ENCODE measurements around the gene ECSCR. TPM values are rescaled to one million over a fixed set of nuclear protein-coding genes. Genes with fewer than 3 reads are reported as not detected.

ECSCR gene
- total and polyA plus RNA-seq, 9 donors: 4.4 to 43.5 (median 11.1) TPM

DNA sequence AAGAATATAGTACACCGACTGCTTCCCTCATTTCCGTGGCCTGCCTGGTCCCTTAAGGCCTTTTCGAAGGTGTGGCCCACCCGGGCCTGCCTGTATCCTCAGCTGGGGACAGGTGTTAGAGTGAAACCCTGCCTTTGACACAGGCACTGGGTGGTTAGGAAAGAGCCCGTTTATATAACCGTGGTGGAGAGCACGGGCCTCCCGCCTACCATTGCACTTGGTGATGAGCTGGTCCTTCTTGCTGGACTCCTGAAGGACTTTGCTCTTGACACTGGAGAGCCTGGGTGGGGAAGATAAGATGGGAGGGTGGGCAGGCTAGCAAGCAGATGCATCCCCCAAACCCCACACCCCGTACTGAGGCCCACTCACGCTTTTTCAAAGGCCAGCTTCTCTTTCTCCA is 61.0 kb downstream of the ECSCR start:
- Histone ChIP-seq H3K27me3 (no peaks in the 10 kb centered on the region), H3K27ac (no peak overlapping the region), H3K4me3 (no peak overlapping the region), H3K36me3 (no peaks in the 10 kb centered on the region), H3K9me3 (no peaks in the 10 kb centered on the region), H3K4me1 (ENCODE audit: insufficient read depth) (no peaks in the 10 kb centered on the region)
- DNase-seq: no peak
- 93 to 94% (median 94%) methylated on average over 10 of the region's 10 CpGs for WGBS, 3 donors
- intact Hi-C loops (cut with DNase I): no loop called here
- TF ChIP-seq EP300 (IDR thresholded peaks at IDR 0.05): no peak

- H3K4me3 ChIP-seq: no peak overlapping the region
- peaks cover 4% of the 10 kb centered on the region for H3K27me3 ChIP-seq
- no peak for DNase-seq
- 87 to 90% (median 88%) methylated on average over 6 of the region's 6 CpGs for WGBS, 3 donors
- intact Hi-C loops (cut with DNase I): no loop called here
- no peak for TF ChIP-seq CTCF (IDR thresholded peaks at IDR 0.05)
- TF ChIP-seq EP300 (IDR thresholded peaks at IDR 0.05): no peak
- TF ChIP-seq POLR2A (IDR thresholded peaks at IDR 0.05): no peak
- no peaks in the 10 kb centered on the region for H3K36me3 ChIP-seq
- H3K4me1 ChIP-seq (ENCODE audit: insufficient read depth): peaks cover 4% of the 10 kb centered on the region
- H3K27ac ChIP-seq: no peak overlapping the region
- no peaks in the 10 kb centered on the region for H3K9me3 ChIP-seq
Measured at GRCh38 chr5:139399501-139400121, 62.9 kb downstream of the ECSCR start.

Small RNA genes within 50 kb of the gene (small RNA-seq; reads per million reads assigned to genes)
- not detected for gene RNU5B-4P

Other genes with a start within 250 kb of the ECSCR start
- 100 to 1,000 TPM; 184 to 297 (median 227) TPM for gene MATR3, start 169.0 kb downstream of the ECSCR start, total RNA-seq
- gene MATR3, start 169.0 kb downstream of the ECSCR start, polyA plus RNA-seq: 100 to 1,000 TPM; 174 to 222 TPM
- gene PAIP2, start 120.9 kb downstream of the ECSCR start, total RNA-seq: 100 to 1,000 TPM in 4 of 7 donors, 10 to 100 TPM in 3; 68.4 to 113 (median 100) TPM
- gene PAIP2, start 120.9 kb downstream of the ECSCR start, polyA plus RNA-seq: 100 to 1,000 TPM; 111 to 142 TPM
- 10 to 100 TPM in 1 of 7 donors, 1 to 10 TPM in 3, under 1 TPM in 1, not detected in 2; 0.10 to 14.5 (median 1.2) TPM for gene SLC23A1, start 79.4 kb downstream of the ECSCR start, total RNA-seq
- under 1 TPM in 1 of 2 donors, not detected in 1; 0.05 TPM for gene SLC23A1, start 79.4 kb downstream of the ECSCR start, polyA plus RNA-seq
- 1 to 10 TPM in 3 of 7 donors, under 1 TPM in 3, not detected in 1; 0.50 to 1.8 (median 1.2) TPM for gene MZB1, start 72.8 kb downstream of the ECSCR start, total RNA-seq
- 1 to 10 TPM in 1 of 2 donors, under 1 TPM in 1; 0.91 to 1.7 TPM for gene MZB1, start 72.8 kb downstream of the ECSCR start, polyA plus RNA-seq
- gene PROB1, start 67.6 kb downstream of the ECSCR start, total RNA-seq: 1 to 10 TPM in 4 of 7 donors, under 1 TPM in 3; 0.60 to 2.0 (median 1.0) TPM
- gene PROB1, start 67.6 kb downstream of the ECSCR start, polyA plus RNA-seq: 1 to 10 TPM in 1 of 2 donors, under 1 TPM in 1; 0.65 to 1.0 TPM
- 1 to 10 TPM; 2.1 to 4.7 (median 3.3) TPM for gene SPATA24, start 58.7 kb downstream of the ECSCR start, total RNA-seq
- gene SPATA24, start 58.7 kb downstream of the ECSCR start, polyA plus RNA-seq: 1 to 10 TPM; 6.5 to 6.7 TPM
- gene DNAJC18, start 23.2 kb downstream of the ECSCR start, total RNA-seq: 10 to 100 TPM in 6 of 7 donors, 1 to 10 TPM in 1; 5.2 to 31.0 (median 22.4) TPM
- gene DNAJC18, start 23.2 kb downstream of the ECSCR start, polyA plus RNA-seq: 10 to 100 TPM; 11.1 to 35.6 TPM
- gene SMIM33, start 8.3 kb upstream of the ECSCR start, total RNA-seq: not detected
- not detected for gene SMIM33, start 8.3 kb upstream of the ECSCR start, polyA plus RNA-seq
- 10 to 100 TPM; 36.8 to 74.6 (median 53.8) TPM for gene STING1, start 20.0 kb upstream of the ECSCR start, total RNA-seq
- 10 to 100 TPM; 47.6 to 49.9 TPM for gene STING1, start 20.0 kb upstream of the ECSCR start, polyA plus RNA-seq
- gene UBE2D2, start 98.6 kb upstream of the ECSCR start, total RNA-seq: 100 to 1,000 TPM in 4 of 7 donors, 10 to 100 TPM in 3; 66.8 to 144 (median 117) TPM
- gene UBE2D2, start 98.6 kb upstream of the ECSCR start, polyA plus RNA-seq: 100 to 1,000 TPM in 1 of 2 donors, 10 to 100 TPM in 1; 79.7 to 230 TPM
- gene CXXC5, start 185.6 kb upstream of the ECSCR start, total RNA-seq: 10 to 100 TPM in 2 of 7 donors, 1 to 10 TPM in 5; 4.4 to 35.7 (median 8.7) TPM
- 10 to 100 TPM in 1 of 2 donors, 1 to 10 TPM in 1; 7.0 to 28.2 TPM for gene CXXC5, start 185.6 kb upstream of the ECSCR start, polyA plus RNA-seq